Measurements from ENCODE around the gene ELOF1.

Gene ELOF1

DNA sequence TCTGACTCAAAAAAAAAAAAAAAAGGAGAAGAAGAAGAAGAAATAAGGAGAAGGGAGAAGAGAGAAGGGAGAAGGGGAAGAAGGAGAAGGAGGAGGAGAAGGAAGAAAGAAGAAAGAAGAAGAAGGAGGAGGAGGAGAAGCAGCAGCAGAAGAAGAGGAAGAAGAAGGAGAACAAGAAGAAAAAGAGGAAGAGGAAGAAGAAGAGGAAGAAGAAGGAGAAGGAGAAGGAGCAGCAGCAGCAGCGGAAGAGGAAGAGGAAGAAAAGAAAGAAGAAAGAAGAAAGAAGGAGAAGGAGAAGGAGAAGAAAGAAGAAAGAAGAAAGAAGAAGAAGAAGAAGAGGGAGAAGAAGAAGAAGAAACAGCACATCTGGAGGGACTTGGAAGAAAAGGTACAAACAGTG lies 24.5 kb downstream of the ELOF1 start:
- no peak for DNase-seq

DNA sequence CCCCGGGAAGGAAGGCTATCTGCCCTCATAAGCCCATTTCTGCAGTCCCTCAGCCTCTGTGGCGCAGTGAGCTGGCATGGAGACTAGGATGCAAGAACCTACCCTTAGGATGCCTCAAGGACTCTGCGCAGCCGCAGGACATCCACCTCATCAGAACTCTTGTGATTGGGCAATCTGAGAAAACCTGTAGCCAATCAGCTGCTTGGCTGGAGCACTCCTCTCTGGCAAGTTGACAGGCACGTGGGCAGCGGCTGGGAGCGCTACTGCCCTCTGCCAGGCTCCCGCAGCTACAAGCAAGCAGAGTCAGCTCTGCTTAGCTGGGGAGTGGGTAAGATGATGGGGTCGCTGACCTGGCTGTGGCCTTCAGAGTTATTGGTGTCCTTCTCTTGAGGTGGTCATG lies 28.6 kb downstream of the ELOF1 start:
- peak; percentile 97 for DNase-seq

DNA sequence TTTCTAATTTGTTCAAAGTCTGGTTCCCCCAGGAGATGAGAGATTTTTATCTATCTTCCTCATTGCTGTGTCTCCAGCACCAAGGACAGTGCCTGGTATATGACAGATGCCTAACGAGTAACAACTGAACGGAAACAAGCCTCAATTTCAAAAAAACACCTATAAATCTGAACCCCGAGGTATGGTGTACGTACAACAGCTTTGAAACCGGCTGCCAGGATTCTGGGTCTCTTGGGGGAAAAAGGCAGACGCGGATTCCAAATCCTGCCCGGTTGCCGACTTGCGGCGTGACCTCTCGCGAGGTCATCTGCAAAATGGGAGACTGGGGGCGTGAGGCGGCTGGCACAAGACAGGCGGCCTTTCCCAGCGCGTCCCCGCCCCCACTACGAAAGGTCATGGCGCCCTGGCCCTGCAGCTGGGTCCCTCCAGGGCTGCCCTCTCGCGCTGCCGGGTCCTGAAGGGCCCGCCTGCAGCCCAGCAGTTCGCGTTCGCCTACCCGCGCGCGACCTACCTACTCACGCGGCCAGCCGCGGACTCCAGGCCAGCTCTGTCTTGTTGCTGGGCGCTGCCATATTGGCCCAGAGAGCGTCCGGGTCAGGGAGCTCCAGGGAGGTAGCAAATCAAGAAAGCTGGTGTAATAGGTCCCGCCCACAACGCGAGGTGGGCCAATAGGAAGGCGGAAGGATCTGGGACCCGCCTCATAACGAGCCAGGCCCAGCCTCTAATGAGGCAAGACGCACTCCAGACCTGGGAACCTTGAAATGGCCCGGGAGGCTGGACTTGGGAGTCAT lies 30.3 kb downstream of the ELOF1 start, which contains the start of gene ECSIT:
ECSIT (minus strand) TSS at position 584 of the 791 bp plus-strand sequence. CDS start 9,964 bp downstream, outside the sequence.
- DNase-seq, result peak; percentile 92

DNA sequence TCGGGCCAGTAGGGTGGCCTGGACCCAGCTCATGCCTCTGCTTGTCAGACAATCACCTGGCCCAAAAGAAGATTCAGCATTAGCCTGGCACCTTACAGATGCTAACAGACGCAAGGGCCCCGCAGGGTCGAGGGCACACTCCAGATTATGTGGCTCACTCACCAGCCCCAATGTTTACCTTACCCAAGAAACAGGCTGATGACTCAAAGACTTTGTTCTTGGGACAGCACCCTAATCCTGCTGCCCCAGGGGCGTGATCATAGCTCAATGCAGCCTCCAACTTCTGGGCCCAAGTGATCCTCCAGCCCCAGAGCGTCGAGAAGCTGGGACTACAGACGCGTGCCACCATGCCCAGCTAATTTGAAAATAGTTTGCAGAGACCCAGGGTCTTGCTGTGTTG lies 39.9 kb downstream of the ELOF1 start:
- DNase-seq, result no peak

DNA sequence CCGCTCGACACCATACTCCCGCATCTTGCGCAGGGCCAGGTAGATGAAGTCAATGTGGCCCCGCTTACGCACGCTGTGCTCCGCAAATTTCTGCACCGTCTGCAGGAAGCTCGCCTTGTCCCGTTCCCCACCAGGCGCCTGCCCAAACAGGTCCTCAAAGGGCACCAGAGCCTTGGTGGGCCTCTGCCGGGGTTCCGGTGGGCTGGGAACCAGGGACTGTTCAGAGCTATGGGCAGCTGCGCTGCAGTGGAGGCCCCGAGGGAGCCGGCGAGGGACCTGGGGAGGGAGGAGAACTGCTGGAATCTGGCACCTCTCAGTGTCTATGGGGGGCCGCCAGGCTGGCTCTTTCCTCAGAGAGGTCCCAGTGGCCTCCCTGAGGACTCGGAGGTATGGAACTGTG lies 45.1 kb downstream of the ELOF1 start:
- no peak for DNase-seq

DNA sequence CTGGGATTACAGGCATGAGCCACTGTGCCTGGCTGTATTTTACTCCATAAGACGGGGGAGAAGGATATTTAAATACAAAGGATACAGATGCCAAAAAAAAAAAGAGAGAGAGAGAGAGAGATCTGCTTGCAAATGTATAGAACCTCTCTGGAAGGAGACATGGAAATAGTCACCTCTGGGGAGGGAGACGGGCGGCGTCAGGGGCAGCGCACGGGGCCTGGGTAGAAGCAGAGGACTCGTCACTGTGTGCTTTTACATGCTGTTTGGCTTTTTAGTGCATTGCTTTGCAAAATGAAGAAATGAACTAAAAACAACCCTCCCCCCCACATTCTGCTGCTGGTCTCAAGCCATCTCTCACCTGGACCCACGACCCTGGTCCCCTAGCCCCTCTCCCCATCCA lies 48.6 kb downstream of the ELOF1 start:
- DNase-seq, result no peak

DNA sequence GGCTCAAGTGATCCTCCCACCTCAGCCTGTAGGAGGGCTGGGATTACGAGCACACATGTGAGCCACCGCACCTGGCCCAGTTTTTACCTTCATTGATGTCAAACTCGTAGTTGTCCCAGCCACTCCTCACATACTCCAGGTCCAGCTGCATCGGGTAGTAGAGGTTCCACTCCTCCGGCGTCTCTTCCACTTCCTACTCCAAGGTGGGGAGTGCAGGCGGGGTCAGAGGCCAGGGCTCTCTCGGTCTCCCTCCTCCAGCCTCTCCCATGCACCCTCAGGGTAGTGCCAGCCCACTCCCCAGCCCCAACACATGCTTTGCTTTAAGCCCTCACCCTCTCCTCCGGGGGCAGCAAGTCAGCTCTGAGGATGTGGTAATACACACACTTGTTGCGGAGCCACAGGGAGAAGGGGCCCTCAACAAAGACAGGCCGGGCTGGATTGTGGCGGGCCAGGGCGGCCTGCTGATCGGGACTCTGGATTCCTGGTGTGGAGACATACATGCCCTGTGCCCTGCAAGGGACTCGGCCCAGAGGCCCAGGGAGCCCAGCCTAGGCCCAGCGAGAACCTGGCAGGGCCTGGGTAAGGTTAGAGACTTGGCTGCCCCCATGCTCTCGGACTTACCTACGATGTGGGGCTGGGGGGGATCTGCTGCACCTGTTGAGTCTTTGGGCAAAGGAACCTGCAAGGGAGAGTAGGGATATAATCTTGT lies 51.5 kb downstream of the ELOF1 start:
- no peak for DNase-seq

DNA sequence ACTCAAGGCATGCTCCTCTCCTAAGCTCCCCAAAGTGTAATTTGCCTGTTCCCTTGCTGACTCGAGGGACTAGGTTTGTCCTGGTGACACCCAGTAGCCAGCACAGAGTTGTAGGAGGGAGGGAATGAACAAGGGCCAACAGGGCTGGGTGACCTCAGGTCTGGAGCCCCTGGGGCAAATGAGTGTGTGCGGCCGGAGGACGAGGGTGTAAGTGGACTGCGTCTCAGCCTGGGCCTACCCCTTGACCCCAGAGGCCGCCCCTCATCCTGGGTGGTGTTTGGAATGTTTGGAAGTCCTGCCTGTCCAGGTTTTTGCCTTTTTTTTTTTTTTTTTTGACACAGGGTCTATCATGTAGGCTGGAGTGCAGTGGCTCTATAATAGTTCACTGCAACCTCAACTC lies 52.1 kb downstream of the ELOF1 start:
- DNase-seq, result no peak

DNA sequence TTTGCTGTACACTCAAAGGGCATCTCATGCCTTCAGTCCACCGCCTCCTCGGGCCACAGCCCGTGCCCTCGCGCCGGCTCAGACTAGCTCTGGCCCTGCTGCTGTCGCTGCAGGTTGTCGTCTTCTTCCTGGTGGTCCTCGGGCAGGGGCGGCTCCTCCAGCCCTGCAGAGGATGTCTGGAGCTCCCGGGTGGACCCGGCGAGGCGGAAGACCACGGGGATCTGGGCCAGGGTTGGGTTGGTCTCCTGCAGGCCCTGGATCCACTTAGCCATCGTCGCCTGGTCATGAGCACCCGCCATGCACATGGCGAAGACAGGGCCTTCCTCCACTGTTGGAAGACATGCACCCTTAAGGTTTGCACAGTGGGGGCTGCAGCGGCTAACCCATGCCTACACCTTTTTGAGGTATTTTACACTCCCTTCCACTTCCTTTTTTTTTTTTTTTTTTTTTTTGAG lies 52.9 kb downstream of the ELOF1 start:
- peak; percentile 85 for DNase-seq

DNA sequence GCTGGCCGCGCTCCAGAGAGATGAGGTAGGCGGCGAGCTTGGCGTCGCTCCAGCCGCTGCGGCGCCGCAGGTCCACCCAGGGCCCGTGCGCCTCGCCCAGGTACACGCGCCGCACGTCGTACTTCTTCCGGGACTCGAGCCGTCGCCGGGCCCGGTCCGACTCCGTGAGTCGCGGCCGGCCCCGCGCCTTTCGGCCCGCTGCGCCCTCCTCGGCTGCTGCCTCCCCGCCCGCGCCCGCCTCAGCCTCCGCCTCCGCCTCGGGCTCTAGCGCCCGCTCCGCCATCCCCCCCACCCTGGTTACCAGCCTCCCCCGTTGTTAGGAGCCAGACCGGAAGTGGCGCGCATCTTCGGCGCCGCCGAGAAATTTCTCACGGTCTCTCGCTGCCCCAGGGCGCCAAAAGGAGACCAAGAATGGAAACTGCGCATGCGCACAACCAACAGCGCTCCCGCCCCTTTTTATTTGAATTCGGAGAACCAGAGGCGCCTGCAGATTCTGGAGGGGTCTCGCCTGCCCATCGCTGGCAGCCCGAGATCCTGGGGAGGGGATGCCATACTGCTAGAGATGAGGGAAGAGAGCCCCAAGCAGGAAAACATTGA lies 53.4 kb downstream of the ELOF1 start, which contains the start of gene ZNF653:
ZNF653 (minus strand) TSS at position 336 of the 597 bp plus-strand sequence; CDS start at position 283, 53 bp downstream.
- peak; percentile 85 for DNase-seq

DNA sequence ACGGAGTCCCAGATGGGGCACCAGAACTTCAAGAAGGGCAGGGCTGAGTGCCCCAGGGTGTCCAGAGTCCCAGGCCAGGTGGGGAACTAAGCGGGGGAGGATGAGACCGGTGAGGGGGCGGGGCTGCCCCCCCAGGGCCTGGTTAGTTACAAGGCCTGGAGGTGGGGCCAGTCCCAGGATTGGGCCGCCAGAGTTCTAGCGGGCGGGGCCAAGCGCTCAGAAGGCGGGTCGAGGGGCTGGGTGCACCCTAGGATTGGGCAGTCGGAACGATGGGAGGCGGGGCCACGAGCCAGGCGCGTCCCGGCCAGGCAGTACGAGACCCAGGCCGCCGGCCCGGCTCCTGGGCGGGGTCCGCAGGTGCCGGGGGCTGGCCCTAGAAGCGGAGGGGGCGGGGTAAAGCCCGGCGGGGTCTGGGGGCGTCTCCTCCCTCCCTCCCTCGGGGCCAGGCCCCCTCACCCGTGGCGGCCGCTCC lies 54.0 kb downstream of the ELOF1 start:
- peak; percentile 79 for DNase-seq

DNA sequence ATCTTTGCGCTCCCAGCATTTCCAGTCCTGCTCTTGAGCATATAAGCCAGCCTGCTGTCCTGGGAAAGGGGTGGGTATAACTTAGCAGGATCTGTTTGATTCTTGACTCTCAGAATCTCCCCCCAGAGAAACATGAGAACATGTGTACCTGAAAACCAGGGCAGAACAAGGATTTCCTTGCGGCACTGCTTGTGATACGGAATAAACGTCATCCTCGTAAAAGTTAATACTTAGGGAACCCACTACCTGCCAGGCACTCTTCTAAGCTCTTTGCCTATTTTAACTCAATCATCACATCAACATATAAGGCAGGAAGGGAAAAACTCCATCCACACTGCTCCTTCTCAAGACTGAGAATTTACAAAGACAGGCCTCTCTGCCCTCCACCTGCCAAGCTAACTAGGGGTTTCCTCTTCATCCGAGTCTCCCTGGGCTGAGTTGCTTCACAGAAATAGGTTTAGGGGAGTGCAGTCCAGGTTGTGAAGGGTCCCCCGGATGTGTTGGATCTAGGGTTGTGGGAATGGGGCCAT lies 54.5 kb downstream of the ELOF1 start:
- DNase-seq, result no peak

Measured in SHP77 treated with DMSO at 0.1 percent for 48 hours (cell line).